ENCODE measurements around the gene USH1C.

GRCh38 chr11:17508306-17508705 is 35.9 kb downstream of the USH1C start:
- no peak for TF ChIP-seq POLR2AphosphoS5 (IDR thresholded peaks at IDR 0.05; ENCODE audit: low read depth, low read length)
- TF ChIP-seq POLR2A (IDR thresholded peaks at IDR 0.05; ENCODE audit: low read depth, low read length) = no peak
